H9 (cell line): ENCODE measurements around the gene EDAR. TPM values are rescaled to one million over a fixed set of nuclear protein-coding genes. Genes with fewer than 3 reads are reported as not detected.

Experiments
- DNase-seq: peaks from one replicate; pipeline ENCODE4 v3.0.0-alpha.2; 2017
- H2AFZ ChIP-seq: one replicate; pipeline ENCODE4 v1.6.1; 2013; ENCODE audit warnings: mild to moderate bottlenecking, low read length, control low read depth, moderate library complexity
- H2AK5ac ChIP-seq: 2 replicates; pipeline ENCODE4 v1.6.1; 2013; ENCODE audit warnings: low read length, control low read depth, mixed read lengths; ENCODE audit not compliant: insufficient read length
- H2BK120ac ChIP-seq: one replicate; pipeline ENCODE4 v1.6.1; 2013; ENCODE audit warnings: low read depth, mild to moderate bottlenecking, low read length, control low read depth, inconsistent platforms; ENCODE audit not compliant: poor library complexity, severe bottlenecking
- H2BK12ac ChIP-seq: 2 replicates; pipeline ENCODE4 v1.6.1; 2013; ENCODE audit warnings: low read length, control low read depth, mixed read lengths, low read depth; ENCODE audit not compliant: insufficient read length
- H2BK15ac ChIP-seq: 2 replicates; pipeline ENCODE4 v1.6.1; 2013; ENCODE audit warnings: low read depth, low read length, control low read depth
- H2BK20ac ChIP-seq: one replicate; pipeline ENCODE4 v1.6.1; 2013; ENCODE audit warnings: low read depth, mild to moderate bottlenecking, low read length, control low read depth, inconsistent platforms; ENCODE audit not compliant: poor library complexity, severe bottlenecking
- H2BK5ac ChIP-seq: 2 replicates; pipeline ENCODE4 v1.6.1; 2013; ENCODE audit warnings: low read length, control low read depth, mixed read lengths; ENCODE audit not compliant: insufficient read length
- H3K14ac ChIP-seq: 2 replicates; pipeline ENCODE4 v1.6.1; 2013; ENCODE audit warnings: low read length, control low read depth; ENCODE audit not compliant: insufficient read depth
- H3K18ac ChIP-seq: 2 replicates; pipeline ENCODE4 v1.6.1; 2013; ENCODE audit warnings: low read depth, mild to moderate bottlenecking, mixed read lengths, low read length, control low read depth; ENCODE audit not compliant: insufficient read length
- H3K23ac ChIP-seq: 2 replicates; pipeline ENCODE4 v1.6.1; 2013; ENCODE audit warnings: low read length, control low read depth, mixed read lengths, low read depth; ENCODE audit not compliant: insufficient read length
- H3K23me2 ChIP-seq: 2 replicates; pipeline ENCODE4 v1.6.1; 2013; ENCODE audit warnings: low read depth, mild to moderate bottlenecking, mixed read lengths, low read length, control low read depth; ENCODE audit not compliant: insufficient read length, poor library complexity, severe bottlenecking
- H3K27ac ChIP-seq: 2 replicates; pipeline ENCODE4 v1.5.1; 2013; ENCODE audit warnings: low read length, control low read depth, mixed read lengths, low read depth; ENCODE audit not compliant: insufficient read length
- H3K27me3 ChIP-seq: 2 replicates; pipeline ENCODE4 v1.6.1; 2013; ENCODE audit warnings: low read length, control low read depth, inconsistent platforms; ENCODE audit not compliant: insufficient read depth
- H3K4ac ChIP-seq: 2 replicates; pipeline ENCODE4 v1.6.1; 2013; ENCODE audit warnings: low read depth, mild to moderate bottlenecking, control low read depth, inconsistent platforms, low read length, moderate library complexity
- H3K4me1 ChIP-seq: 2 replicates; pipeline ENCODE4 v1.6.1; 2013; ENCODE audit warnings: low read length, control low read depth, inconsistent platforms; ENCODE audit not compliant: insufficient read depth
- H3K4me2 ChIP-seq: 2 replicates; pipeline ENCODE4 v1.6.1; 2013; ENCODE audit warnings: low read length, control low read depth, mixed read lengths; ENCODE audit not compliant: insufficient read length, insufficient read depth
- H3K56ac ChIP-seq: 2 replicates; pipeline ENCODE4 v1.6.1; 2013; ENCODE audit warnings: low read depth, mild to moderate bottlenecking, mixed read lengths, low read length, control low read depth; ENCODE audit not compliant: insufficient read length
- H3K79me1 ChIP-seq: 2 replicates; pipeline ENCODE4 v1.6.1; 2013; ENCODE audit warnings: low read depth, mild to moderate bottlenecking, moderate library complexity, low read length, control low read depth, inconsistent platforms; ENCODE audit not compliant: insufficient read depth, poor library complexity, severe bottlenecking
- H3K79me2 ChIP-seq: 2 replicates; pipeline ENCODE4 v1.6.1; 2013; ENCODE audit warnings: low read length, control low read depth, inconsistent platforms; ENCODE audit not compliant: insufficient read depth
- H3K9ac ChIP-seq: 2 replicates; pipeline ENCODE4 v1.6.1; 2013; ENCODE audit warnings: low read length, control low read depth, mixed read lengths; ENCODE audit not compliant: insufficient read length; ENCODE audit errors: extremely low read depth
- H3K9me3 ChIP-seq: one replicate; pipeline ENCODE4 v1.6.1; 2013; ENCODE audit warnings: low read depth, low read length, inconsistent platforms; ENCODE audit not compliant: control insufficient read depth
- H3T11ph ChIP-seq: one replicate; pipeline ENCODE4 v1.6.1; 2013; ENCODE audit warnings: mild to moderate bottlenecking, low read length, control low read depth, inconsistent platforms
- H4K20me1 ChIP-seq: one replicate; pipeline ENCODE4 v1.6.1; 2013; ENCODE audit not compliant: control insufficient read depth, insufficient read length, insufficient read depth
- H4K5ac ChIP-seq: 2 replicates; pipeline ENCODE4 v1.6.1; 2013; ENCODE audit warnings: low read depth, mild to moderate bottlenecking, mixed read lengths, low read length, control low read depth; ENCODE audit not compliant: insufficient read length
- H4K8ac ChIP-seq: replicated peaks from 2 replicates; pipeline ENCODE4 v1.6.1; 2013; ENCODE audit warnings: low read length, control low read depth, mixed read lengths, low read depth; ENCODE audit not compliant: insufficient read length
- H4K91ac ChIP-seq: 2 replicates; pipeline ENCODE4 v1.6.1; 2013; ENCODE audit warnings: low read depth, mild to moderate bottlenecking, moderate library complexity, mixed read lengths, low read length, control low read depth; ENCODE audit not compliant: insufficient read length
- H3K27ac Mint-ChIP-seq, 3 experiments: 2 replicates in 2 of 3; 3 replicates in 1 of 3; pipeline ENCODE4 v1.8.0; 2020 to 2021; ENCODE audit warnings: mixed read lengths in 3 of 3, mild to moderate bottlenecking in 1 of 3, moderate library complexity in 1 of 3
- H3K27me3 Mint-ChIP-seq: 2 replicates; pipeline ENCODE4 v1.8.0; 2021; ENCODE audit warnings: low read depth, mild to moderate bottlenecking, moderate library complexity, mixed read lengths
- H3K36me3 Mint-ChIP-seq, 3 experiments: 2 replicates in 2 of 3; 3 replicates in 1 of 3; pipeline ENCODE4 v1.8.0; 2020 to 2021; ENCODE audit warnings: low read depth in 3 of 3, mixed read lengths in 3 of 3; ENCODE audit not compliant: insufficient read depth in 1 of 3
- H3K4me1 Mint-ChIP-seq, 2 experiments: 2 replicates each; pipeline ENCODE4 v1.8.0; 2020; ENCODE audit warnings: mixed read lengths in 2 of 2
- H3K4me3 Mint-ChIP-seq, 2 experiments: 2 replicates in 1 of 2; 3 replicates in 1 of 2; pipeline ENCODE4 v1.8.0; 2020 to 2021; ENCODE audit warnings: mild to moderate bottlenecking in 2 of 2, mixed read lengths in 2 of 2, moderate library complexity in 1 of 2
- H3K9me3 Mint-ChIP-seq, 2 experiments: 2 replicates in 1 of 2; 3 replicates in 1 of 2; pipeline ENCODE4 v1.8.0; 2020; ENCODE audit warnings: mild to moderate bottlenecking in 2 of 2, mixed read lengths in 2 of 2, moderate library complexity in 1 of 2
- WGBS: extraction: QIAGEN DNeasy Blood & Tissue Kit; methylation state at CpG from one replicate; pipeline ENCODE4 v1.1.7; 2013; ENCODE audit warnings: missing lambda C conversion rate, low lambda C conversion rate, mixed read lengths; ENCODE audit not compliant: insufficient read length; ENCODE audit errors: extremely low coverage; 5-methylcytosine and 5-hydroxymethylcytosine counted together
- total RNA-seq: library from RNA; stranded (reverse); gene quantifications from 2 replicates; pipeline ENCODE4 v1.2.1, GENCODE V29; 2021
- TF ChIP-seq, protein P1 (sequence below): fragments of 200-600 bp; sonication (generic); conservative IDR thresholded peaks from 3 replicates; pipeline ENCODE4 v1.8.0; 2021; ENCODE audit warnings: antibody characterized with exemption, mild to moderate bottlenecking

Gene EDAR
- total RNA-seq, 1 experiment from 2014 or later, result not detected

DNA sequence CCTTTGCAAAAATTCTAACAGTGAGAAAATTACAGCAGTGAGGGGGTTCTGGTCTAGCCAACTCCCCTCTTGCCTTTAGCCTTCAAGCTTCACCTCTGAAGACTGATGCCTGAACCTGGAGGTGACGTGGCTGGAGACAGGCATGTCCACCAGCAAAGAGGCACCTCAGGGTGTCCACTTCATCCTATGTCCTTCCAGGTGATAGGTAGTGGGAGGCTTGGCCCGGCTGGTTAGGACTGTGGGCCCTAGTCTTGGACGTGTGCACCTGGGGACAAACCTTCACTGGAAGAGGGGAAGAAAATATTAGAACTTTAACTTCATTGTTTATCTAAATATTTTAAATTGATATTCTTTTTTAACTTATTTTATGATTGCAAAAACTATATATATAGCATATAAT is 35.5 kb upstream of the EDAR start:
- H3K27me3 ChIP-seq, result no peaks in the 10 kb centered on the region
- Mint-ChIP-seq H3K9me3 (no peaks in the 10 kb centered on the region), H3K4me1 (peaks cover 25 to 29% of the 10 kb centered on the region in 2 experiments), H3K4me3 (no peak overlapping the region), H3K27ac (no peak overlapping the region), H3K27me3 (peaks cover 30% of the 10 kb centered on the region), H3K36me3 (no peaks in the 10 kb centered on the region; a peak in 1 of 7 replicates)
- no peak overlapping the region for H4K5ac ChIP-seq
- H3K79me2 ChIP-seq, result no peaks in the 10 kb centered on the region
- H2BK120ac ChIP-seq, result no peak overlapping the region
- H4K91ac ChIP-seq, result no peak overlapping the region
- TF ChIP-seq, protein P1, sequence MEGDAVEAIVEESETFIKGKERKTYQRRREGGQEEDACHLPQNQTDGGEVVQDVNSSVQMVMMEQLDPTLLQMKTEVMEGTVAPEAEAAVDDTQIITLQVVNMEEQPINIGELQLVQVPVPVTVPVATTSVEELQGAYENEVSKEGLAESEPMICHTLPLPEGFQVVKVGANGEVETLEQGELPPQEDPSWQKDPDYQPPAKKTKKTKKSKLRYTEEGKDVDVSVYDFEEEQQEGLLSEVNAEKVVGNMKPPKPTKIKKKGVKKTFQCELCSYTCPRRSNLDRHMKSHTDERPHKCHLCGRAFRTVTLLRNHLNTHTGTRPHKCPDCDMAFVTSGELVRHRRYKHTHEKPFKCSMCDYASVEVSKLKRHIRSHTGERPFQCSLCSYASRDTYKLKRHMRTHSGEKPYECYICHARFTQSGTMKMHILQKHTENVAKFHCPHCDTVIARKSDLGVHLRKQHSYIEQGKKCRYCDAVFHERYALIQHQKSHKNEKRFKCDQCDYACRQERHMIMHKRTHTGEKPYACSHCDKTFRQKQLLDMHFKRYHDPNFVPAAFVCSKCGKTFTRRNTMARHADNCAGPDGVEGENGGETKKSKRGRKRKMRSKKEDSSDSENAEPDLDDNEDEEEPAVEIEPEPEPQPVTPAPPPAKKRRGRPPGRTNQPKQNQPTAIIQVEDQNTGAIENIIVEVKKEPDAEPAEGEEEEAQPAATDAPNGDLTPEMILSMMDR, result no peak
- no peak overlapping the region for H3K56ac ChIP-seq
- H2BK5ac ChIP-seq, result no peak overlapping the region
- DNase-seq, result no peak
- H3K27ac ChIP-seq, result no peak overlapping the region
- H3K9ac ChIP-seq, result no peak overlapping the region
- no peak overlapping the region for H2BK20ac ChIP-seq
- H4K20me1 ChIP-seq, result no peaks in the 10 kb centered on the region
- no peaks in the 10 kb centered on the region for H3K23me2 ChIP-seq
- no peak overlapping the region for H2AFZ ChIP-seq
- no peak overlapping the region for H3K14ac ChIP-seq
- no peak overlapping the region for H2AK5ac ChIP-seq
- H3K9me3 ChIP-seq, result no peaks in the 10 kb centered on the region
- peak overlapping the region; percentile 11 for H3K18ac ChIP-seq
- H3K4ac ChIP-seq, result no peak overlapping the region
- H2BK12ac ChIP-seq, result no peak overlapping the region
- H4K8ac ChIP-seq, result no peak overlapping the region
- WGBS, result no CpG with 5 or more reads among the region's 3 CpGs
- no peak overlapping the region for H2BK15ac ChIP-seq
- H3K4me2 ChIP-seq, result no peak overlapping the region
- no peak overlapping the region for H3T11ph ChIP-seq
- H3K23ac ChIP-seq, result no peak overlapping the region
- no peaks in the 10 kb centered on the region; the same call in 1 of the 2 replicates for H3K4me1 ChIP-seq
- H3K79me1 ChIP-seq, result no peaks in the 10 kb centered on the region
